ENCODE results near the gene NME4.

GRCh38 chr16:364595-365491, 32.2 kb upstream of the NME4 start:
- TF ChIP-seq CTCF (IDR thresholded peaks at IDR 0.05; ENCODE audit: low read depth, low read length) = no peak
- TF ChIP-seq EZH2phosphoT487 (IDR thresholded peaks at IDR 0.05; ENCODE audit: low read depth) = no peak
